Erythroblast (primary cell): ENCODE results near the gene OR14I1.

ENCODE experiments used
- GATA1 ChIP-seq: IDR thresholded peaks from 2 replicates; pipeline ENCODE4 v1.6.1; 2011; ENCODE audit warnings: low read depth, mild to moderate bottlenecking, control low read depth, low read length, moderate library complexity
- POLR2A ChIP-seq: IDR thresholded peaks from 2 replicates; pipeline ENCODE4 v1.6.1; 2011; ENCODE audit warnings: mild to moderate bottlenecking, low read length

- TF ChIP-seq POLR2A (no peak), GATA1 (no peak)
Observed at GRCh38 chr1:248696261-248696660, 6.3 kb downstream of the OR14I1 start.
